ENCODE results near the gene TP53INP2.

- TF ChIP-seq GATA3 (IDR thresholded peaks at IDR 0.05; ENCODE audit: low read depth, low read length) (no peak), GATA2 (IDR thresholded peaks at IDR 0.05; ENCODE audit: low read depth, low read length) (no peak)
These were observed 28.0 kb upstream of the TP53INP2 start for GRCh38 chr20:34675993-34676641.
